ENCODE results near the gene HK1.

The HK1 gene

GRCh38 chr10:69349542-69349888 is 71.2 kb downstream of the HK1 start:
- DNase-seq (ENCODE audit: low spot score): no peak

GRCh38 chr10:69351589-69351988 is 73.3 kb downstream of the HK1 start:
- DNase-seq (ENCODE audit: low spot score): no peak

- DNase-seq (ENCODE audit: low spot score): no peak
Observed at GRCh38 chr10:69352569-69353264, 74.4 kb downstream of the HK1 start.

- DNase-seq (ENCODE audit: low spot score): no peak
Observed at GRCh38 chr10:69353977-69354635, 75.8 kb downstream of the HK1 start.

- DNase-seq (ENCODE audit: low spot score): no peak
Observed at GRCh38 chr10:69356187-69356586, 77.9 kb downstream of the HK1 start.

GRCh38 chr10:69358148-69358795 is 80.0 kb downstream of the HK1 start:
- DNase-seq (ENCODE audit: low spot score): no peak

- DNase-seq (ENCODE audit: low spot score): no peak
Observed at GRCh38 chr10:69359148-69359547, 80.9 kb downstream of the HK1 start.

GRCh38 chr10:69359594-69359993 is 81.3 kb downstream of the HK1 start:
- DNase-seq (ENCODE audit: low spot score): no peak

GRCh38 chr10:69360485-69361302 is 82.4 kb downstream of the HK1 start:
- DNase-seq (ENCODE audit: low spot score): no peak

- DNase-seq (ENCODE audit: low spot score): no peak
Observed at GRCh38 chr10:69361303-69361614, 83.0 kb downstream of the HK1 start.

- no peak for DNase-seq (ENCODE audit: low spot score)
Observed at GRCh38 chr10:69362471-69362954, 84.2 kb downstream of the HK1 start.

- DNase-seq (ENCODE audit: low spot score): no peak
Observed at GRCh38 chr10:69363666-69364065, 85.4 kb downstream of the HK1 start.

- DNase-seq (ENCODE audit: low spot score): no peak
Observed at GRCh38 chr10:69364232-69364940, 86.1 kb downstream of the HK1 start.

- DNase-seq (ENCODE audit: low spot score): no peak
Observed at GRCh38 chr10:69366738-69367137, 88.4 kb downstream of the HK1 start.

- no peak for DNase-seq (ENCODE audit: low spot score)
Observed at GRCh38 chr10:69367469-69367868, 89.2 kb downstream of the HK1 start.

GRCh38 chr10:69372126-69372980 is 94.1 kb downstream of the HK1 start:
- DNase-seq (ENCODE audit: low spot score): no peak

- no peak for DNase-seq (ENCODE audit: low spot score)
Observed at GRCh38 chr10:69374242-69374641, 95.9 kb downstream of the HK1 start.

GRCh38 chr10:69374931-69375306 is 96.6 kb downstream of the HK1 start:
- DNase-seq (ENCODE audit: low spot score): no peak

- peak; percentile 83 for DNase-seq (ENCODE audit: low spot score)
Observed at GRCh38 chr10:69375307-69376151, 97.2 kb downstream of the HK1 start.

GRCh38 chr10:69376662-69377061 is 98.4 kb downstream of the HK1 start:
- DNase-seq (ENCODE audit: low spot score): no peak
